GM18858 (cell line): ENCODE data around the gene NGRN.
"Not testable (repeated sequence)": the region's sequence is repeated elsewhere in the genome, so short reads cannot be mapped to it uniquely, and the experiment has no call there.

Experiments
- ATAC-seq: cut with Tn5 transposase; IDR thresholded peaks from one replicate; pipeline ENCODE4 v1.9.1; 2021; ENCODE audit not compliant: unreplicated experiment

Gene NGRN

GRCh38 chr15:90278467-90278866 lies 13.0 kb downstream of the NGRN start:
- ATAC-seq: not testable (repeated sequence)

GRCh38 chr15:90280743-90281142 lies 15.3 kb downstream of the NGRN start:
- not testable (repeated sequence) for ATAC-seq

GRCh38 chr15:90281637-90282036 lies 16.2 kb downstream of the NGRN start:
- ATAC-seq: not testable (repeated sequence)

GRCh38 chr15:90286678-90287077 lies 21.2 kb downstream of the NGRN start:
- ATAC-seq: no peak

- no peak for ATAC-seq
Observed at GRCh38 chr15:90287101-90287500, 21.6 kb downstream of the NGRN start.

GRCh38 chr15:90287946-90288345 lies 22.5 kb downstream of the NGRN start:
- ATAC-seq: no peak

GRCh38 chr15:90291679-90292356 lies 26.3 kb downstream of the NGRN start:
- ATAC-seq: no peak

GRCh38 chr15:90293040-90293810 lies 27.8 kb downstream of the NGRN start:
- ATAC-seq: not testable (repeated sequence)

GRCh38 chr15:90294159-90294558 lies 28.7 kb downstream of the NGRN start:
- no peak for ATAC-seq

- ATAC-seq: no peak
Observed at GRCh38 chr15:90294601-90295269, 29.3 kb downstream of the NGRN start.

- ATAC-seq: no peak
Observed at GRCh38 chr15:90295270-90295648, 29.8 kb downstream of the NGRN start.

- ATAC-seq: not testable (repeated sequence)
Observed at GRCh38 chr15:90296316-90296884, 30.9 kb downstream of the NGRN start.

GRCh38 chr15:90297021-90297420 lies 31.5 kb downstream of the NGRN start:
- ATAC-seq: no peak

GRCh38 chr15:90300541-90300940 lies 35.1 kb downstream of the NGRN start:
- ATAC-seq: no peak

GRCh38 chr15:90300988-90301706 lies 35.7 kb downstream of the NGRN start:
- ATAC-seq: no peak

- ATAC-seq: no peak
Observed at GRCh38 chr15:90301707-90302300, 36.3 kb downstream of the NGRN start.

GRCh38 chr15:90305355-90305754 lies 39.9 kb downstream of the NGRN start:
- ATAC-seq: not testable (repeated sequence)

- ATAC-seq: no peak
Observed at GRCh38 chr15:90305932-90306331, 40.5 kb downstream of the NGRN start.

GRCh38 chr15:90306560-90306959 lies 41.1 kb downstream of the NGRN start:
- ATAC-seq: no peak

GRCh38 chr15:90307661-90308060 lies 42.2 kb downstream of the NGRN start:
- no peak for ATAC-seq

GRCh38 chr15:90309020-90309419 lies 43.5 kb downstream of the NGRN start:
- ATAC-seq: no peak
